ENCODE data around the gene PLEKHA6.
"Not testable (repeated sequence)": the region's sequence is repeated elsewhere in the genome, so short reads cannot be mapped to it uniquely, and the experiment has no call there.

Gene PLEKHA6

DNA sequence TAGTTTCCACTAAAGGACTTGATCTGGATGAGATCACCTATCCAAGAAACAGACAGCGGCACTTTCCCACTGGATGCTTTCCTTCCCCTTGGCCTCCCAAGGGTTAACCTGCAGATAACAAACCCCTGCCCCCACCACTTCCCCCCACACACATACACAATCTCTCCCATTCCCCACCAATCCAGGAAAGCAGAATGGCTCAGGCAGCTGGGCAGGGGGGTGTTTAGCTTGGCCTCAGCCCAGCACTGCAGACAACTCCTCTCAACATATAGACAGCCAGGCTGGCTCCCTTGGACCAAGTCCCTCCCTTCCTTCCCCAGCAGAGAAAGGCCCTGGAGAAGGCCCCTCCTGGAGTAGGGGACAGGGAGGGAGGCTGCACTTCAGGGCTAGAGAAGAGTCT lies 24.6 kb downstream of the PLEKHA6 start:
- TF ChIP-seq ZFX (IDR thresholded peaks at IDR 0.05), result no peak
- no peak for TF ChIP-seq CTCF (conservative IDR thresholded peaks at IDR 0.05)
- H3K27ac ChIP-seq, result no peak overlapping the region

GRCh38 chr1:204334455-204334854 lies 25.3 kb downstream of the PLEKHA6 start:
- no peak overlapping the region for H3K27ac ChIP-seq
- TF ChIP-seq ZFX (IDR thresholded peaks at IDR 0.05), result no peak
- TF ChIP-seq CTCF (conservative IDR thresholded peaks at IDR 0.05), result no peak

DNA sequence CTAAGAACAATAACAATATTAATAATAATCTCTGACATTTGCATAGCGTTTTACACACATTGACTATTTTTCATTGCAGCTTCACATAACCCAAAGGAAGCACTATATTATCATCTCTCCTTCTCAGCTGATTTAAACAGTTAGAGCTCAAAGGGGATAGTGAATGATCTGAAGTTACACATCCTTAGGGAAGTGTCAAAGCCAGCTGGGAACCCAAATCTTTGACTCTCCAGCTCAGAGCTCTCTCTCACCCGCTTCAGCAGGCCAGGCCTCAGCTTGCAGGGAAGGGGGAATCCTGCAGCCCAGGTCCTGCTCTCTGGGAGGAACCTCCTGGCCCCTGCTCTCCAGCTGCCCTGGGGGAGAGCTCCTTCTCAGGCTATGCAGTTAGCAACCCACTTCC lies 26.3 kb downstream of the PLEKHA6 start:
- H3K27ac ChIP-seq, result no peak overlapping the region
- TF ChIP-seq ZFX (IDR thresholded peaks at IDR 0.05) (no peak), CTCF (conservative IDR thresholded peaks at IDR 0.05) (no peak)

DNA sequence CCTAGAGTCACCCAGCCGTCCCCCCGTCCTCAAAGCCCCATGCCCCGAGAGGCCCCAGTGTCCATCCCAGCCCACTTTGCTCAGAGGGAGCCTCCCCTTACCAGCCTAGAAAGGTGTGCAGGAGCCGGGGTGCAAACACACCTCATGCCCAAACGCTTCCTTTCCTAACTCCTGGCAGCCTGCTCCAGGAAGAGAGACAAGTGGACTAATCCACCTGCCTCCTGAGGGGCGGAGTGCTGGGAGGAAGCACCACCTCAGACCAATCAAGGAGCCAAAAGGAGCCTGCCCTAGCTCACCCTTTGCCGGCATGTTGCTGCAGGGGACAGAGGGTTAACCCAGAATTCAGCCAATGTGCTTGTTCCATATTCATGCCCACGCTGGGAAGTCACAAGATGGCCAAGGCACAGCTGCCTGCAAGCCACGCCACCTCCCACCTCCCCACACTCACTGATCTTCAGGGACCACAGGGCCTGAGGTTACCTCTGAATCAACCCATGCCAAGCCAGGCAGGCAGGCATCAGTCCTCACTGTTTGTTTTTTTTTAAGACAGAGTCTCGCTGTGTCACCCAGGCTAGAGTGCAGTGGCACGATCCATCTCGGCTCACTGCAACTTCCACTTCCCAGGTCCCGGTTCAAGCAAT lies 27.8 kb downstream of the PLEKHA6 start:
- peak overlapping the region; percentile 85 for H3K27ac ChIP-seq
- TF ChIP-seq CTCF (conservative IDR thresholded peaks at IDR 0.05) (no peak), ZFX (IDR thresholded peaks at IDR 0.05) (no peak)

DNA sequence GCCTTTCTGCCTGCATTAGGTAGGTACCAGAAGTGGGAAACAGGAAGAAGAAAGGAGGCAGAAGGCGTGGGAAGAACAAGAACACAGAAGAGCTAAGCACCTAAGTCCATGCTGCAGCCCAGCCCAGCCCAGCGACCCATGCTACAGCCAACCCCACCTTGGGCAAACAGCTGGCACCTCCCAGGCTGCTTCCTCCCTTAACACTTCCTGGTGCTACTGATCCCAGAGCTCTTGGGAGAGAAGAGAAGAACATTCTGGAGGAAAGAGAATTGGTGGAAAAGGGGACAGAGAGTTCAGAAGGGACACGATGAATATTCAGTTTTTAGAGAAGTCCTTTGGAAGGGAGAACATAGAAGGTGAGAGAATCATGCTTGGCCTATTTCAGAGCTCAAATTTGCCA lies 28.5 kb downstream of the PLEKHA6 start:
- TF ChIP-seq CTCF (conservative IDR thresholded peaks at IDR 0.05) (no peak), ZFX (IDR thresholded peaks at IDR 0.05) (no peak)
- peak overlapping the region; percentile 85 for H3K27ac ChIP-seq

- H3K27ac ChIP-seq, result not testable (repeated sequence)
These were observed 31.9 kb downstream of the PLEKHA6 start for GRCh38 chr1:204327870-204328269.

DNA sequence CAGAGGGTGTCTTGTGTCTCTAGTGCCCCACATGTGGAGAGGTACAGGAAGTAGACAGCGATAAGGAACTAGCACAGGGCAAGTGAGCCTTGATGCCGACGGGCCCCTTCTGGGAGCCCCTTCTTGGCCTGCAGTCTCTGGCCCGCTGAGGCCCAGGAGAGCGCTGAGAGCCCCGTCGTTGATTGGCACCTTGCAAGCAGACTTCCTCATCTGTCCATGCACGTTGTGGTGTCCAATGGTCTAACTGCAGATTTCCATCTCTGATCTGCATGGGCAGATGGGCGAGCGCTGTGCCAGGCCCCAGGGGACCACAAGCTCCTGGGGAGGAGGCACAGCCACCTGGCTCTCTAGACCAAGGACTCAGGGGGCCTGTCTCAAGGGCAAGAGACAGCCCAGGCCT lies 32.4 kb downstream of the PLEKHA6 start:
- TF ChIP-seq CTCF (conservative IDR thresholded peaks at IDR 0.05), result no peak
- no peak for TF ChIP-seq ZFX (IDR thresholded peaks at IDR 0.05)

DNA sequence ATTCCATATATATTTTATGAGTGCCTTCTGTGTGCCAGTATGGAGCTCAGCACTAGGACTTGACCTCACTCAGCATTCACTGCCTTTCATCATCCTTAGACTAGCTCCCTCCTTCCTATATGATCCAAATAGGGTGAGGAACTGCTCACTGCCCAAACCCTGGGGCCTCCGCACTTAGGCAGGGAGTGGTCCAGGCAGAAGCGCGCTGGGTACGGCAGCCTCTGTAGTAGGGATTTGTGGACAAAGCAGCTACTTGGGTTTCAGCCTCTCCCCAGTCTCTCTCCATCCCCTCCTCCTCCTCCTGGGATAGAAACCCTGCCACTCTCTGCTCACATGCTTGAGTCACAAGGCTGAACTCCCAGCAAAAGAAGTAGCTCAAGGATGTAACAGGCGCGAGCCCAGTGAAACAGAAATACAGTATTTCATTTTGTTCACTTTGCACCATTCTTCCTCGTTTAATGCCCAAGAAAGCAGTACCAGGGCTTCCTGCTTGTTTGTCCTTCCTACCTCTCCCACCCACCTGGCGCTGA lies 32.9 kb downstream of the PLEKHA6 start:
- TF ChIP-seq ZFX (IDR thresholded peaks at IDR 0.05) (no peak), CTCF (conservative IDR thresholded peaks at IDR 0.05) (no peak)
- H3K27ac ChIP-seq, result no peak overlapping the region

More for the DNA sequence above, 32.4 kb downstream of the PLEKHA6 start:
- H3K27ac ChIP-seq, result no peak overlapping the region
